Common myeloid progenitor, CD34-positive (primary cell): ENCODE results near the gene AGO3.
A peak's percentile ranks its signal among the peaks of the same experiment; 100 is the strongest.

Source experiments
- CTCF ChIA-PET: fragments of 350-600 bp; sonication (Branson Sonifier 250); formaldehyde crosslinking; loops from one replicate; lab custom pipeline; 2021; ENCODE audit warnings: antibody characterized with exemption; lab: Charles Lee
- POLR2A ChIA-PET: fragments of 350-600 bp; sonication (Branson Sonifier 250); formaldehyde crosslinking; loops from one replicate; lab custom pipeline; 2021; ENCODE audit warnings: antibody characterized with exemption; lab: Charles Lee
- DNase-seq, 3 donors: peaks; one replicate each; pipeline versions ENCODE4 v3.0.0 to v3.0.0-alpha.2; 2013
- H3K27ac ChIP-seq, 2 experiments: 1 replicate in 1 of 2; 2 replicates in 1 of 2; pipeline ENCODE4 v1.7.0; 2013; ENCODE audit warnings: inconsistent platforms in 2 of 2, low read length in 2 of 2, mild to moderate bottlenecking in 2 of 2, low read depth in 1 of 2, moderate library complexity in 1 of 2; ENCODE audit not compliant: severe bottlenecking in 2 of 2, insufficient read depth in 1 of 2, poor library complexity in 1 of 2
- H3K27me3 ChIP-seq, 5 experiments: replicated peaks in 2 of 5; 1 replicate in 3 of 5; 2 replicates in 2 of 5; pipeline versions ENCODE4 v1.6.1 to v1.7.0; 2013; ENCODE audit warnings: low read length in 4 of 5, mild to moderate bottlenecking in 2 of 5, moderate library complexity in 2 of 5, inconsistent platforms in 1 of 5; ENCODE audit not compliant: insufficient read depth in 5 of 5, control insufficient read depth in 4 of 5
- H3K36me3 ChIP-seq, 4 experiments: 1 replicate in 2 of 4; 2 replicates in 2 of 4; pipeline versions ENCODE4 v1.6.1 to v1.7.0; 2013; ENCODE audit warnings: low read length in 3 of 4, control low read depth in 1 of 4, mild to moderate bottlenecking in 1 of 4; ENCODE audit not compliant: control insufficient read depth in 4 of 4, insufficient read depth in 4 of 4
- H3K4me1 ChIP-seq, 4 experiments: 1 replicate in 3 of 4; 2 replicates in 1 of 4; pipeline versions ENCODE4 v1.6.1 to v1.7.1; 2013; ENCODE audit warnings: low read length in 3 of 4, mild to moderate bottlenecking in 3 of 4, control low read depth in 1 of 4, inconsistent platforms in 1 of 4, moderate library complexity in 1 of 4; ENCODE audit not compliant: control insufficient read depth in 4 of 4, insufficient read depth in 4 of 4; ENCODE audit errors: control extremely low read depth in 1 of 4
- H3K4me3 ChIP-seq, 7 experiments: 1 replicate in 4 of 7; 2 replicates in 3 of 7; pipeline versions ENCODE4 v1.5.1 to v1.7.0; 2013; ENCODE audit warnings: mild to moderate bottlenecking in 7 of 7, low read length in 6 of 7, moderate library complexity in 6 of 7, inconsistent platforms in 2 of 7, low read depth in 2 of 7, control low read depth in 1 of 7; ENCODE audit not compliant: insufficient read depth in 4 of 7, control insufficient read depth in 1 of 7; ENCODE audit errors: extremely low read depth in 1 of 7
- H3K9me3 ChIP-seq, 5 experiments: 1 replicate in 4 of 5; 2 replicates in 1 of 5; pipeline versions ENCODE4 v1.6.1 to v1.7.1; 2013; ENCODE audit warnings: low read length in 4 of 5, mild to moderate bottlenecking in 2 of 5, inconsistent platforms in 1 of 5, low read depth in 1 of 5, moderate library complexity in 1 of 5; ENCODE audit not compliant: control insufficient read depth in 4 of 5, insufficient read depth in 2 of 5; ENCODE audit errors: control extremely low read depth in 1 of 5
- WGBS: methylation state at CpG from one replicate; pipeline ENCODE4 v1.1.5; 2013; ENCODE audit not compliant: insufficient coverage; 5-methylcytosine and 5-hydroxymethylcytosine counted together

AGO3 gene

GRCh38 chr1:36035154-36035553 is 104.2 kb downstream of the AGO3 start:
- DNase-seq = no peak
- POLR2A ChIA-PET = no interaction called here
- peaks cover 5 to 23% (median 12%) of the 10 kb centered on the region in 4 experiments for H3K4me1 ChIP-seq
- CTCF ChIA-PET = no interaction called here
- WGBS = 0% methylated on average over 1 of the region's 3 CpGs
- H3K27me3 ChIP-seq = no peaks in the 10 kb centered on the region
- H3K36me3 ChIP-seq = peaks cover 2 to 24% (median 12%) of the 10 kb centered on the region in 4 experiments
- H3K27ac ChIP-seq = peak overlapping the region; percentile 52 to 77
- no peak overlapping the region for H3K4me3 ChIP-seq
- no peaks in the 10 kb centered on the region for H3K9me3 ChIP-seq

GRCh38 chr1:36040238-36040637 is 109.3 kb downstream of the AGO3 start:
- Histone ChIP-seq H3K4me1 (peaks cover 0 to 3% (median under 1%) of the 10 kb centered on the region in 4 experiments), H3K27me3 (no peaks in the 10 kb centered on the region), H3K27ac (no peak overlapping the region), H3K4me3 (no peak overlapping the region), H3K9me3 (no peaks in the 10 kb centered on the region), H3K36me3 (peaks cover 3 to 50% (median 23%) of the 10 kb centered on the region in 4 experiments)
- ChIA-PET POLR2A (interaction anchor here (0.6 kb wide), 1 partner anchor 58 kb away, joined by 3 read pairs; no protein-coding TSS in a partner anchor), CTCF (no interaction called here)
- DNase-seq = no peak
- WGBS = no CpG with 5 or more reads among the region's 2 CpGs

- H3K9me3 ChIP-seq = peaks cover 0 to 10% (median 3%) of the 10 kb centered on the region in 5 experiments
- no peak for DNase-seq
- H3K27ac ChIP-seq = no peak overlapping the region
- CTCF ChIA-PET = no interaction called here
- no peaks in the 10 kb centered on the region for H3K27me3 ChIP-seq
- H3K4me3 ChIP-seq = no peak overlapping the region
- peaks cover 13 to 44% (median 18%) of the 10 kb centered on the region in 4 experiments for H3K36me3 ChIP-seq
- no peaks in the 10 kb centered on the region for H3K4me1 ChIP-seq
- POLR2A ChIA-PET = no interaction called here
Measured at GRCh38 chr1:36051821-36052220, 120.9 kb downstream of the AGO3 start.

GRCh38 chr1:36053978-36054377 is 123.1 kb downstream of the AGO3 start:
- ChIA-PET CTCF (no interaction called here), POLR2A (no interaction called here)
- Histone ChIP-seq H3K9me3 (no peaks in the 10 kb centered on the region), H3K4me1 (no peaks in the 10 kb centered on the region), H3K27me3 (no peaks in the 10 kb centered on the region), H3K27ac (no peak overlapping the region), H3K4me3 (no peak overlapping the region), H3K36me3 (peaks cover 5 to 28% (median 11%) of the 10 kb centered on the region in 4 experiments)
- no peak for DNase-seq

GRCh38 chr1:36055706-36056105 is 124.8 kb downstream of the AGO3 start:
- ChIA-PET CTCF (no interaction called here), POLR2A (no interaction called here)
- Histone ChIP-seq H3K4me1 (no peaks in the 10 kb centered on the region), H3K9me3 (no peaks in the 10 kb centered on the region), H3K27ac (no peak overlapping the region), H3K4me3 (peak overlapping the region in 1 of 7 experiments; percentile 8), H3K27me3 (no peaks in the 10 kb centered on the region), H3K36me3 (peaks cover 5 to 26% (median 13%) of the 10 kb centered on the region in 4 experiments)
- DNase-seq = no peak
- 100% methylated on average over 3 of the region's 5 CpGs for WGBS

- peaks cover 0 to 4% (median 2%) of the 10 kb centered on the region in 4 experiments for H3K36me3 ChIP-seq
- CTCF ChIA-PET = no interaction called here
- POLR2A ChIA-PET = no interaction called here
- H3K9me3 ChIP-seq = no peaks in the 10 kb centered on the region
- no peak overlapping the region for H3K4me3 ChIP-seq
- H3K27me3 ChIP-seq = no peaks in the 10 kb centered on the region
- no peak for DNase-seq
- no peak overlapping the region for H3K27ac ChIP-seq
- no peaks in the 10 kb centered on the region for H3K4me1 ChIP-seq
- no CpG with 5 or more reads among the region's 1 CpG for WGBS
Measured at GRCh38 chr1:36062315-36062714, 131.4 kb downstream of the AGO3 start.

- no peak for DNase-seq
- H3K27me3 ChIP-seq = no peaks in the 10 kb centered on the region
- ChIA-PET CTCF (interaction anchor here (1.2 kb wide), 1 partner anchor 10 kb away, joined by 4 read pairs; no protein-coding TSS in a partner anchor), POLR2A (no interaction called here)
- H3K4me3 ChIP-seq = no peak overlapping the region
- H3K36me3 ChIP-seq = peaks cover 0 to 3% (median 0%) of the 10 kb centered on the region in 4 experiments
- H3K9me3 ChIP-seq = no peaks in the 10 kb centered on the region
- no peak overlapping the region for H3K27ac ChIP-seq
- no peaks in the 10 kb centered on the region for H3K4me1 ChIP-seq
Measured at GRCh38 chr1:36067871-36068270, 137.0 kb downstream of the AGO3 start.
